ENCODE results near the gene STAG1.
"Not testable (repeated sequence)": the region's sequence is repeated elsewhere in the genome, so short reads cannot be mapped to it uniquely, and the experiment has no call there.

Gene STAG1

DNA sequence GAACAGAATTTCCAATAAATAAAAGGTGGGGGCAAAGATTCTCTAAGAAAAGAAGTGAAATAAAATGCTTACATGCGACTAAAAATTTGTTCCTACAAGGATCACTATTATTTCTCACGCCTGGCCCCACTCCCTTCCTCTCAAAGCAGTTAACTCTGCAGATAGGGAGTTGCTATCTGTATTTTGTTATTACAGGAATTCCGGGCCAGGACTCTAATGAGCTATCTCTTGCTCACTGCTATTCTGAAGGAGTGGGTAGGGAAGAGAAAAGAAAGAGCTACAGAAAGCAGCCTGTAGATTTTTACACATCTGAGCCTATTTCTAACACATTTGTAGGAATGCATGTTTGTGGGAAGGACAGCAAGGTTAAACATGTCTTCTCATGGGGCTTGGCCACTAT lies 361.6 kb downstream of the STAG1 start:
- no peak for DNase-seq (ENCODE audit: low spot score)

GRCh38 chr3:136387031-136387430 lies 365.1 kb downstream of the STAG1 start:
- DNase-seq (ENCODE audit: low spot score): no peak

GRCh38 chr3:136385457-136385856 lies 366.7 kb downstream of the STAG1 start:
- DNase-seq (ENCODE audit: low spot score): no peak

DNA sequence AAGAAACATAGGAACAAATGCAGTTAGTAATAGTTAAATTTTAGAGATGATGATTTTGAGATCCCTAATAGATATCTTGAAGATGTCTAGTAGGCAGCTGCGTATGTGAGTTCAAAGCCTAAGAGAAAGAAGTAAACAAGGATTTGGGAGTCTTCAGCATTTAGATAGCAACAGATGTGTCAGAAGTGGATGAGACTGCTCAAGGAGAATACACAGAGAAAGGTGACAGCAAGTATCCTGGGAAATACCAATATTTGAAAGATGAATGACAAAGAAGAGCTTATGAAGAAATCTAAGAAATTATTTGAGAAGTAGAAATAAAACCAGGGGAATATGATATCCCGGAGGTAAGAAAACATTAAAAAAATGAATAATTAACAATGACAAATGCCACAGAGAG lies 371.1 kb downstream of the STAG1 start:
- DNase-seq (ENCODE audit: low spot score): no peak

DNA sequence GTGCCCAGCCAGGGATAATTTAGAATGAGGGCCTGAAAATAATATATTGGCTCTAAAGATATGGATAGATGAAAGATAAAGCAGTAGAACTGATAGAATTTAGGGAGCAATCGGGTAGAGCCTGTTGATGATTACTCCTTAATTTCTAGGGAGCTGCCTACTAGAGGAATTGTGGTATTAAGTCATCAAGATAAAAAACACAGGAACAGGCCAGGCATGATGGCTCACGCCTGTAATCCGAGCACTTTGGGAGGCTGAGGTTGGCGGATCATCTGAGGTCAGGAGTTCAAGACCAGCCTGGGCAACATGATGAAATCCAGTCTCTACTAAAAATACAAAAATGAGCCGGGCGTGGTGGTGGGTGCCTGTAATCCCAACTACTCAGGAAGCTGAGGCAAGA lies 371.6 kb downstream of the STAG1 start:
- DNase-seq (ENCODE audit: low spot score): no peak

DNA sequence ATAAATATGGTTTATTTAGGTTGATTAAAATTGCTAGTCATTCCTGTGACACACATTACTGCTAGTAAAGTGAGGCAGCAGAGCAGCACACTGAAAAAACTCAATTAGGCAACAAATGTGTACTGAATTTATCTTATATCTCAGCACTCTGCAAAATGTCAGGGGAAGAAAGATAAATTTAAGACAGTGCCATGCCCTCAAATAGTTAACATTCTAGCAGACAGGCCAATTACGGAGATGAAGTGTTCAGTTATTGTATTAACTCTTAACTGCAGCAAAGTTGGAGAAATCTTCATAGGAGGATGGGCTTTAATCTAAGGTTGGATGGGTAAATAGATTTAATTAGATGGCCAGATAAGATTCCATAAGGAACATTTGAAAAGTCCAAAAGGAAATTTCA lies 374.2 kb downstream of the STAG1 start:
- no peak for DNase-seq (ENCODE audit: low spot score)

DNA sequence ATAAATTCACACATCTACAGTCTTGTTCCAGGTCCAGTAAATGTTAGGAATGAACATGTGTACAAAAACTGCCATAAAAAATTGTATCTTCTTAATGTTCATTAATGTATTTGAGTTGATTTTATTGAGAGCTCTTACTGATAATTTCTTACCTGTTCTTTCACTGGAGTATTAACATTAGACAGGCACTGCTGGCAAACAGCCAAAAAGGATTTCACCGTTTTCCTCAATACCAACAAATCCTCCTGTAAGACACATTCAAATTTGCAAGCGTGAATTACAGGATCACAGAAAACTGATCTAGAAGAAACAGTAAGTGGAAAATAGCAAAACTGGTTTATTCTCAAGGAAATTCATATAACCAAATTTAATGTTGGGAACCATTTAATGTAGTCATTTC lies 374.7 kb downstream of the STAG1 start:
- DNase-seq (ENCODE audit: low spot score): no peak

DNA sequence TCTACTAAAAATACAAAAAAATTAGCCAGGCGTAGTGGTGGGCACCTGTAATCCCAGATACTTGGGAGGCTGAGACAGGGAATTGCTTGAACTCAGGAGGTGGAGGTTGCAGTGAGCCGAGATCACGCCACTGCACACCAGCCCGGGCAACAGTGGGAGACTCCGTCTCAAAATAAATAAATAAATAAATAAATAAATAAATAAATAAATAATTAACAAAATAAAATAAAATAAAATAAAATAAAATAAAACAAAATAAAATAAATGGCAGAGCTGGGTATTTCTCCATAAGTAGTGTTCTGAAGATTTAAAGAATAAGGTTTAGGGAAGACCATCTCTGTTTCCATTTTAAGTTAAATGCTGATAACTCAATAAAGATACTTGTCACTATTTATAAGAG lies 376.4 kb downstream of the STAG1 start:
- DNase-seq (ENCODE audit: low spot score): not testable (repeated sequence)

GRCh38 chr3:136366289-136366688 lies 385.9 kb downstream of the STAG1 start:
- no peak for DNase-seq (ENCODE audit: low spot score)

- DNase-seq (ENCODE audit: low spot score): no peak
Measured at GRCh38 chr3:136353461-136353860, 398.7 kb downstream of the STAG1 start.

DNA sequence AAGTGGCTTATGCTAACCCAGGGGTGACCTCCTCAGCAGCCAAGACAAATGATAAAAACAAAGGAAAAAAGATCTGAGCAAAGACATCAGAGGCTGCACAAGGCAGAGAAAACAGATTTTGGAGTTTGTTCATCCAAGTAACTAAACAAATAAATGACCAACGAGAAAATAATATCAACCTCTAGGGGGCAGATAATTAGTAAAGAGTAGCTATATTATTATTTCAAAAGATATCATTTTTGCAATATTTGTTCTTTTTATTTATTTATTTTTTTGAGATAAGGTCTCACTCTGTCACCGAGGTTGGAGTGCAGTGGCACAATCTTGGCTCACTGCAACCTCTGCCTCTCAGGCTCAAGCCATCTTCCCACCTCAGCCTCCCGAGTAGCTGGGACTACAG lies 400.3 kb downstream of the STAG1 start:
- DNase-seq (ENCODE audit: low spot score): no peak

GRCh38 chr3:136351351-136351750 lies 400.8 kb downstream of the STAG1 start:
- DNase-seq (ENCODE audit: low spot score): no peak

DNA sequence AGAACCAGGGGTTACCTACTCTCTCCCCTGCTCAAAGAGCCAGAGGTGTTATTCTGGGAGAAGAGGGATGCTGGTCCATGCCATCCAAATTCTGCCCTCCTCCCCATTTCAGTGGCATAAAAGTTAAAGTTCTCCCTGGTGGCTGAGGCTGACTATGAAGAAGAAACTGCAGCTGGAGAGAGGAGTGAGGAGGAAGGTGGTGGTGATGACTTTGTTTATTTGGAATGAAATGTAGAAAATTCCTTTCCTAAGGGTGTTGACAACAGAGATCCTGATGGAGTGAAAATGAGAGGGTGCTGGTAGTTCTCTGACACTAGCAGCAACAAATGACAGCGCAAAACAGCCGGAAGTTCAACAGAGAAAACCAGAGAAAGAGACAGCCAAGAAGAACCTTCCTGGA lies 401.6 kb downstream of the STAG1 start:
- DNase-seq (ENCODE audit: low spot score): no peak

DNA sequence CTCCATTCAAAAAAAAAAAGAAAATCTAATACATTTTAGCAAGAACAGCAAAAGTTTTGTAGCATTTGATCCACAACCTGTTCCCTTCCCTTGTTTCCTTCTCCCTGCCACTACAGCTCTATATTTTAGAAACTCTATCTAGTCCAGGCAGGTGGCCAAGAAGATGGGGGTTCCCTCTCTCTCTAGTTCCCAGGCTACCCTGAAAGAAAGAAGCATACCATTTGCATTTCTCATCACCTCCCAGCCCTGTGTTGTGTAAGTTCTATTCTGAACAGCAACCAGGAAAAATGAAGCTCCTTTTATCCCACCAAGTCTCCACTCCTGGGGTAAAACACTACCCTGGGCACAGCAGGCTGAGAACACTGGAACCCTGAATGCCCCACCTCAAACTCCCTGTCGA lies 402.0 kb downstream of the STAG1 start:
- DNase-seq (ENCODE audit: low spot score): no peak

DNA sequence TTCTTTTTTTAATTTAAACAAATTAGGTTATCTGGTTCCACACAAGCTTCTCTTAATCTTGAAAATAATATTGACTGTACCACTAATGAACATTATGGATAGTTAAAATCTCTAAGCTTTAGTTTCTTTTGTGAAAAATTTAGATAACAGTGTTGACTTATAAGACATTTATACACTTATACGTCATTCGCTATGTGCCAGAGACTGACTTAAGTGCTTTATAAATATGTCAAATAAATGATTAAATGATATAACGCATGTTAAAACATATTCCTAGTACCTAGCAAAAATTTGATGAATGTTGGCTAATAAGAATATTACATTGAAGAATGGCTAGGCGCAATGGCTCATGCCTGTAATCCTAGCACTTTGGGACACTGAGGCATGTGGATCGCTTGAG lies 405.7 kb downstream of the STAG1 start:
- DNase-seq (ENCODE audit: low spot score): no peak

GRCh38 chr3:136343873-136344555 lies 408.2 kb downstream of the STAG1 start:
- DNase-seq (ENCODE audit: low spot score): no peak

DNA sequence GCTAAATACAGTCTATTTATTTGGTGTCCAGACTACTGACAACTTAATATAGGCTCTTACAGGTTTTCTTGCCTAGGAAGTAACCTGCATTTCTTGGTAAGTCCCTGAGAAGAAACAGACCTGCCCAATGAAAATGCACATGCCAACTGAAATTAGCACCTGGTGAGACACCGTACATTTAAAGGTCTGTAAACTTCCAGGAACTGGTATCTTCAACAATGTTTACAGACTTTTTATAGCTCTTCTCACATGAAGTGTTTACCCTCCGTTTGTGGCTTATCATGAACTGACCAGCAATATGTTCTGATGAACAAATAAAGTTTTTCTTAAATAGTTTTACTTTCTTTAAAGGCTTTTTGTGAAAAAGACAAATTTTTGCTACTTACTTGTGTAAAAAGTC lies 408.7 kb downstream of the STAG1 start:
- no peak for DNase-seq (ENCODE audit: low spot score)

DNA sequence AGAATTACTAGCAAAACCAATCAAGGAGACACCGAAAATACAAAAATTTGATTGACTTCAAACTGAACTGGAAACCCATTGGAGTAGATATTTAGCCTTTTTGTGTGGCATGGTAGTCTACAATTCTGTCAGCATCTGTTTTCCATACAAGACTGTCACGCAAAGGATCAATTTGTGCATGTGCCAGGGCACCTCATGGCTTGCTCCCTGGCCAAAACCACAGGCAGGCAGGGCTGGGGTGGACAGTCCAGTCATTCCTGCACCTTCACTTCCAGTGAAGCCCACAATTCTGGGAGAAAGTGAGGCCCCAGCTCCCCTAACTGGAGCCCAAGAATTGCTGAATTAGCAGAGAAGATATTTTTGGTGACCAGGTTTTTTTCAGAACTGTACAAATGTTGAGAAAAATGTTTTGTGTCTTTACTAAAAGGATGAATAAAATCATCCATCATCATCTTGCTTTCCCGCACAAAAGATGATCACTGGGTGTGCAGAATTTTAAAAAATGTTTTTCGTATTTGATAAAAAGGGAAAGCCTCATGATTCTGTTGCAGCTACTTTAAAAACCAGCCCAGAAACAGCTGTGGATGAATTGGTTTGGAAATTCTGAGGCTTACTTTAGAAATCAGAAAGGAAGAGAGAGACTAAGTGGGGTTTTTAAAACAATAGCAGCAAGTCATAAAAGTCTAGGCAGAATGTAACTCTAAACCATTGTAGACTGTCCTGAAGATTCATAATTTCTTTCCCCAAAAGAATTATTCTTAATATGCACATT lies 415.7 kb downstream of the STAG1 start:
- DNase-seq (ENCODE audit: low spot score): no peak

GRCh38 chr3:136334726-136335125 lies 417.5 kb downstream of the STAG1 start:
- not testable (repeated sequence) for DNase-seq (ENCODE audit: low spot score)

DNA sequence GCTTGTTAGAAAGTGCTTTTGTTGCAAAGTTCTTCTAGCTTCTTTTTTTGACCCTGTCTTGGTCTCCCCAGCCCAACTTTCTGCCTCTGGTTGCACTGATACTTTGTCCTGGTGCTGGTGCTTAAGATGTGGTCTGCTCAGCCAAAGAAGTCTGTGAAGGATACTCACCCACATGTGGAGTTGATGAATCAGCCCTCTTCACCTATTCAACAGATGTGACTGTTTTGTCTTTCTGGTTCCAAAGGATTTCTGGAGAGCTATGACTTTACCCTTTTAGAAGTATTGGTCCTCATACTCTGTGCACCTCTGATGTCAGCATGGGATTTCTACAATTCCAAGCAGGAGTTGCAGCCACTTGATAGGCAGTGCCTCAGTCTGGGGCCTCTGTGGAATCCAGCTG lies 418.0 kb downstream of the STAG1 start:
- DNase-seq (ENCODE audit: low spot score): no peak

- DNase-seq (ENCODE audit: low spot score): no peak
Measured at GRCh38 chr3:136332776-136333175, 419.4 kb downstream of the STAG1 start.

GRCh38 chr3:136332302-136332701 lies 419.9 kb downstream of the STAG1 start:
- no peak for DNase-seq (ENCODE audit: low spot score)

- DNase-seq (ENCODE audit: low spot score): no peak
Measured at GRCh38 chr3:136330900-136331299, 421.3 kb downstream of the STAG1 start.

DNA sequence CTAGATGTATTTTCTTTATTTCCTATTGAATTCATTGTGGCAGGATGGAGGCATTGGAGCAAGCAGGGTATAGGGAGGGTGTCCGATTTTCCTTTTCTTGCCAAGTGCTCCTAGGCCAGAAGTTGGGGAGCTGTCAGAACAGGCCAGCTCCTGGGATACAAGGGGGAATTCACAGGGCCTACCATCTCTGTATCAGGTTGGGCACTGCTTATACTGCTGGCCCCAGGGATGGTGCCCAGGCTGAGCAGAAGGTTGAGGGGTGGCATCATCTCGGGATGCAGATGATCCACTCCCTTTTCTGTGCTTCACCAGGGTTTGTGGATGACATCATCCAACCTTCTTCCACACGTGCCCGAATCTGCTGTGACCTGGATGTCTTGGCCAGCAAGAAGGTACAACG lies 422.6 kb downstream of the STAG1 start:
- no peak for DNase-seq (ENCODE audit: low spot score)
